Mucosa of descending colon (tissue), 3 donors: ENCODE data around the gene ACSL1. TPM values are rescaled to one million over a fixed set of nuclear protein-coding genes. Genes with fewer than 3 reads are reported as not detected.

ENCODE experiments used
- ATAC-seq: fragments of 200-7000 bp; cut with Tn5 transposase; one replicate; pipeline ENCODE4 v1.9.1; 2020; ENCODE audit warnings: mild to moderate bottlenecking, moderate library complexity
- DNase-seq, 3 donors: peaks; one replicate each; pipeline ENCODE4 v3.0.0-alpha.2; 2020
- H3K36me3 ChIP-seq: fragments of 200-600 bp; one replicate; pipeline ENCODE4 v1.8.0; 2021; ENCODE audit warnings: low read depth, mild to moderate bottlenecking
- H3K4me1 ChIP-seq: fragments of 200-600 bp; one replicate; pipeline ENCODE4 v1.8.0; 2021; ENCODE audit warnings: low read depth, mild to moderate bottlenecking
- H3K4me3 ChIP-seq: fragments of 200-600 bp; one replicate; pipeline ENCODE4 v1.8.0; 2021; ENCODE audit warnings: mild to moderate bottlenecking
- H3K9me3 ChIP-seq: fragments of 200-600 bp; one replicate; pipeline ENCODE4 v1.8.0; 2021; ENCODE audit warnings: mild to moderate bottlenecking
- intact Hi-C, 2 donors: fragments of 100-400 bp; cut with DNase I in 1 of 2; cut with micrococcal nuclease in 1 of 2; formaldehyde crosslinking; loops; one replicate each; pipeline versions ENCODE4 v1.11.0 to v1.11.1; 2022; cut with DNase I, micrococcal nuclease
- total RNA-seq, 3 donors: library from RNA; stranded (reverse); fragmentation: NEBNext Ultra II Directional in 2 of 3; extraction: Animal tissue kit (Norgen Biotek cat#: 25700) in 2 of 3; gene quantifications; one replicate each; pipeline versions ENCODE4 v1.2.1 to v1.2.4, GENCODE V29; 2021 to 2023
- TF ChIP-seq, protein P1 (sequence below): fragments of 200-600 bp; IDR thresholded peaks from one replicate; pipeline ENCODE4 v1.8.0; 2022; ENCODE audit warnings: antibody characterized with exemption, mild to moderate bottlenecking
- donor health status: DM: no; HTN: no; CAD: no; lungs with moderate emphysema.
- donor health status: DM: no; HTN: no; CAD: no.
- donor health status: DM: no; HTN: yes; CAD: no.

Gene ACSL1
- total RNA-seq, 3 donors from 2014 or later = 37.4 to 51.4 (median 39.0) TPM

GRCh38 chr4:184775854-184776555 is 49.8 kb downstream of the ACSL1 start:
- ATAC-seq (no peak), DNase-seq (no peak)
- no peak overlapping the region for H3K4me3 ChIP-seq
- no peaks in the 10 kb centered on the region for H3K4me1 ChIP-seq
- no peaks in the 10 kb centered on the region for H3K36me3 ChIP-seq
- no peaks in the 10 kb centered on the region for H3K9me3 ChIP-seq
- TF ChIP-seq, protein P1, sequence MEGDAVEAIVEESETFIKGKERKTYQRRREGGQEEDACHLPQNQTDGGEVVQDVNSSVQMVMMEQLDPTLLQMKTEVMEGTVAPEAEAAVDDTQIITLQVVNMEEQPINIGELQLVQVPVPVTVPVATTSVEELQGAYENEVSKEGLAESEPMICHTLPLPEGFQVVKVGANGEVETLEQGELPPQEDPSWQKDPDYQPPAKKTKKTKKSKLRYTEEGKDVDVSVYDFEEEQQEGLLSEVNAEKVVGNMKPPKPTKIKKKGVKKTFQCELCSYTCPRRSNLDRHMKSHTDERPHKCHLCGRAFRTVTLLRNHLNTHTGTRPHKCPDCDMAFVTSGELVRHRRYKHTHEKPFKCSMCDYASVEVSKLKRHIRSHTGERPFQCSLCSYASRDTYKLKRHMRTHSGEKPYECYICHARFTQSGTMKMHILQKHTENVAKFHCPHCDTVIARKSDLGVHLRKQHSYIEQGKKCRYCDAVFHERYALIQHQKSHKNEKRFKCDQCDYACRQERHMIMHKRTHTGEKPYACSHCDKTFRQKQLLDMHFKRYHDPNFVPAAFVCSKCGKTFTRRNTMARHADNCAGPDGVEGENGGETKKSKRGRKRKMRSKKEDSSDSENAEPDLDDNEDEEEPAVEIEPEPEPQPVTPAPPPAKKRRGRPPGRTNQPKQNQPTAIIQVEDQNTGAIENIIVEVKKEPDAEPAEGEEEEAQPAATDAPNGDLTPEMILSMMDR = no peak
- intact Hi-C loops = no loop called here

DNA sequence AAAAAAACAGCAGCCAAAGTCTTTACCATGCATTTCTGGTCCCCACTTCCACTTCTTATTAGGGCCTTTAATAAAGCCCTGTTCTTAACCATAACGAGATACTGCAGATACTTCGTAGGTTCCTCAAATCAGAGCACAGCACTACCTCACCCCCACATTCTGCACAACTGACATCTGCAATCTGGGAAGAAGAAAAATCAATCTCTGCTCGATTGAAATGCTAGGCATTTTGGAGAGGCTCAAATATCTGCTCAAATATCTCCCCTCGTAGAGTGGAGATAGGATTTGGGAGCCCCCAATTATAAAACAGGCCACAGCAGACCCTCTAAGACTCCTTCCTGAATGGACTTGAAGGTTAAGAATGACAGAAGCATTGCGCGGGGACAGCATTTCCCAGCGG is 51.6 kb downstream of the ACSL1 start:
- H3K4me3 ChIP-seq = no peak overlapping the region
- no peak for DNase-seq
- TF ChIP-seq, protein P1 = no peak
- H3K36me3 ChIP-seq = no peaks in the 10 kb centered on the region
- intact Hi-C loops = no loop called here
- no peaks in the 10 kb centered on the region for H3K4me1 ChIP-seq
- no peak for ATAC-seq
- no peaks in the 10 kb centered on the region for H3K9me3 ChIP-seq

DNA sequence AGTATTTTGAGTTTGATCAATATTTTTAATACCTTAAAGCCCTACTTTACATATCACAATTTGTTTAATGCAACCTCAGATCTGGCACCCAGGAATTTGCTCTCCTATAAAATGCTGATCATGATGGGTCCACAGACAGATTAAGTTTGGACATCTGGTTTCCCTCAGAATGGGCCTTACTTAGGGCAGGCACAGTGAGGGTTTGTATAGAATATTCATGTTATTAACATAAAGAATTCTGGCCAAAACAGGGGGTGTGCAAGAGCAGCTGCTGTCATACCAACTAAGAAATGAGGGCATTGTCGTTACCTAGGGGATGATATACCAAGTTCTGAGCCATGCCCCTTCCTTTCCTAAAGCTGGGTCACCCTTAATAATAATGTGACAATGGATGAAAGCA is 54.4 kb downstream of the ACSL1 start:
- Histone ChIP-seq H3K36me3 (no peaks in the 10 kb centered on the region), H3K9me3 (no peaks in the 10 kb centered on the region), H3K4me3 (no peak overlapping the region), H3K4me1 (no peaks in the 10 kb centered on the region)
- DNase-seq = no peak
- intact Hi-C loops = no loop called here
- ATAC-seq = no peak
- TF ChIP-seq, protein P1 = no peak

- H3K4me3 ChIP-seq = no peak overlapping the region
- DNase-seq (no peak), ATAC-seq (no peak)
- no peaks in the 10 kb centered on the region for H3K9me3 ChIP-seq
- no peaks in the 10 kb centered on the region for H3K36me3 ChIP-seq
- TF ChIP-seq, protein P1 = no peak
- H3K4me1 ChIP-seq = no peaks in the 10 kb centered on the region
- intact Hi-C loops = no loop called here
Observed at GRCh38 chr4:184769141-184769765, 56.5 kb downstream of the ACSL1 start.

GRCh38 chr4:184768296-184768695 is 57.5 kb downstream of the ACSL1 start:
- no peak for ATAC-seq
- H3K36me3 ChIP-seq = no peaks in the 10 kb centered on the region
- intact Hi-C loops = no loop called here

More at GRCh38 chr4:184768296-184768695, 57.5 kb downstream of the ACSL1 start:
- H3K9me3 ChIP-seq = no peaks in the 10 kb centered on the region
- TF ChIP-seq, protein P1 = no peak
- no peak overlapping the region for H3K4me3 ChIP-seq
- DNase-seq = no peak
- no peaks in the 10 kb centered on the region for H3K4me1 ChIP-seq
